Kidney tubule cell (primary cell): ENCODE results near the gene NAXE.

Experiments used
- DNase-seq: peaks from one replicate; pipeline ENCODE4 v3.0.0-alpha.2; 2018; ENCODE audit warnings: low spot score

The NAXE gene

DNA sequence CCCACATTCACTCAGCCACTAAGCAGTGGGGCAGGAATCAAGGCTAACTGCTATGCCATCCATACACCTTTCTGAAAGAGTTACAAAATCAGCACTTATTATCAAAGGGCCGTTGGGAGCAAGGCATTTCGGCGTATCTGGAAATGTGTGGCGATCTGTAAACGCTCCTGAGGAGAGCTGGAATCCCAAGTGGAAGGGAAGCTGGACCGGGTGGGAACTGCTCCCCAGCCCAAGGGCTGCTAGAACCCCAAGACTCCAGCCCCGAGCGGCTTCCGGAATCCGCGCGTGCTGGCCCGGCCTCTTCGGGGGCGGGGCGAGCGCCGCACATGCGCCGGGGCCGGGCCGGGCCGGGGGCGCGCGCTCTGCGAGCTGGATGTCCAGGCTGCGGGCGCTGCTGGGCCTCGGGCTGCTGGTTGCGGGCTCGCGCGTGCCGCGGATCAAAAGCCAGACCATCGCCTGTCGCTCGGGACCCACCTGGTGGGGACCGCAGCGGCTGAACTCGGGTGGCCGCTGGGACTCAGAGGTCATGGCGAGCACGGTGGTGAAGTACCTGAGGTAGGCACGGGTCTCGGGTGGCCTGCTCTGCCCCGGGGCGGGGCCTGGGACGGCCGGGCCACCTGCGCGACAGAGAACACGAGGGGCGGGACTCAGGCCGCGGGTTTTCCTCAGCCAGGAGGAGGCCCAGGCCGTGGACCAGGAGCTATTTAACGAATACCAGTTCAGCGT lies at the start of gene NAXE:
Gene NAXE (plus strand): TSS at position 345 of the 726 bp plus-strand sequence. CDS start 29 bp downstream, at position 374.
- DNase-seq = peak; percentile 77

- no peak for DNase-seq
Observed at GRCh38 chr1:156543066-156543465, 48.5 kb upstream of the NAXE start.

GRCh38 chr1:156544592-156545102 lies 46.9 kb upstream of the NAXE start:
- DNase-seq = no peak

GRCh38 chr1:156546267-156546666 lies 45.3 kb upstream of the NAXE start:
- DNase-seq = no peak

- no peak for DNase-seq
Observed at GRCh38 chr1:156547434-156547833, 44.1 kb upstream of the NAXE start.

- no peak for DNase-seq
Observed at GRCh38 chr1:156547982-156548381, 43.6 kb upstream of the NAXE start.

- DNase-seq = no peak
Observed at GRCh38 chr1:156549390-156549789, 42.2 kb upstream of the NAXE start.

DNA sequence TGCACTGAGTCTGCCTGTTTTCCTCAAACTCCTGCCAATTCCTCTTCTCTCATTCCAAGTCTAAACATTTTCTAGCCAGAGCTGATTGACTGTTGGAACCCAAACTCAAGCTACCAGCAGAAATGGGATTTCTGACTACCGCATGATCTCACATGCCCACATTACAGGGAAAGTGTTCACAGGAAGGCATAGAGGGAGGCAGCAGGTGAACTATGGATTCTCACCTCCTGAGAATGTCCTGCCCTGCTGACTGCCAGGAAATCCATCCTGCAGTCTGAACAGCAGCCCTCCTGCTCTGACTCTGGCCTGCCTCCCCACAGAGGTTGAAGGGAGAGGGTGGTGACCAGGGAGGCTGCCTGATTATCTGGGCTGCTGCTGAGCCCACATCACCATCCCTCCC lies 41.7 kb upstream of the NAXE start:
- peak; percentile 46 for DNase-seq

DNA sequence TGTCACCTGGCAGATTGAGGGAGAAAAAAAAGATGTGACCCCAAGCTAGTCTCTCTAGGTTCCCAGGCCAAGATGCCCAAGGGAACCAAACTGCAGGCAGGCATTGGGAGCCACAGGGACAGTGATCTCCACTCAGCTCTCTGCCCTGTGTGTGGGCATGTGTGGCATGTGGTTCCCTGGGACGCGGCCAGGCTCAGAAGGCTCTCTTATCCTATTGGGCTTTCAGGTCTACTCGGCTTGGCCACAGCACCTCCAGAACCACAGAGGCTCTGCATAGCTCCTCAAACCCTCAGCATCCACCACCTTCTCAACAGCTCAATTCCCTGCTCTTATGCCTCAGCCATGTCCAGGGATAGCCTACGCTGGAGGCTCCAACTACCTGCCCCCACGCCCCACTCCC lies 41.2 kb upstream of the NAXE start:
- DNase-seq = no peak

- DNase-seq = no peak
Observed at GRCh38 chr1:156551066-156551643, 40.4 kb upstream of the NAXE start.

- DNase-seq = peak; percentile 88
Observed at GRCh38 chr1:156551869-156552268, 39.7 kb upstream of the NAXE start.

- no peak for DNase-seq
Observed at GRCh38 chr1:156552518-156552917, 39.1 kb upstream of the NAXE start.

DNA sequence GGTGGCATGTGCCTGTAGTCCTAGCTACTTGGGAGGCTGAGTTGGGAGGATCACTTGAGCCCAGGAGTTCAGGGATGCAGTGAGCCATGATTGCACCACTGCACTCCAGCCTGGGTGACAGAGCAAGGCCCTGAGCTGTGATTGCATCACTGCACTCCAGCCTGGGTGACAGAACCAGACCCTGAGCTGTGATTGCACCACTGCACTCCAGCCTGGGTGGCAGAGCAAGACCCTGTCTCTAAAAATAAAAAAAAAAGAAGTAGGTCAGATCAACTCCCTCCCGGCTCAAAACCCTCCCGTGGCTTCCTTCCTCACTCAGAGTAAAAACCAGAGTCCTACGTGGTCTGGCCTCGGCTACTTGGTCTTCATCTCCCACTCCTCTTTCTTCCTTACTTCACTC lies 38.6 kb upstream of the NAXE start:
- DNase-seq = peak; percentile 45

GRCh38 chr1:156553860-156554485 lies 37.6 kb upstream of the NAXE start:
- DNase-seq = no peak

- no peak for DNase-seq
Observed at GRCh38 chr1:156554971-156555370, 36.6 kb upstream of the NAXE start.

GRCh38 chr1:156555715-156556114 lies 35.9 kb upstream of the NAXE start:
- no peak for DNase-seq

DNA sequence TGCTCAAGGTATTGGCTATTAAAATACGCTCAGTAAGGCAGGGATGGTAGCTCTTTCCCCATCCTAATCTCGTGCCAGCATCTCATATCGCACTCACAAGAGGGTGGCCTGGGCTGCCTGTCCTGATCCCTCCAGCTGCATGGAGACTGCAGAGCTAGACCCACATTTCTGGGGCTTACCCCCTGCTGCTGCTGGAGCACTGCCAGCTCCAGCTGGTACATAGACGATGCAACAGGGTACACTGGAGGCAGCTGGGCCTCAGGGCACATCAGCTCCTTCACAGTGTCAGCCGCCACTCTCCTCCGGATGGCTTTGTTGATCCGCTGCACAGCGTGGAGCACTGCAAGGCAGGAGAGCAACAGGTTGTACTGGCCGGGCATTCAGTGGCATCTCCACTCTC lies 35.2 kb upstream of the NAXE start:
- no peak for DNase-seq

DNA sequence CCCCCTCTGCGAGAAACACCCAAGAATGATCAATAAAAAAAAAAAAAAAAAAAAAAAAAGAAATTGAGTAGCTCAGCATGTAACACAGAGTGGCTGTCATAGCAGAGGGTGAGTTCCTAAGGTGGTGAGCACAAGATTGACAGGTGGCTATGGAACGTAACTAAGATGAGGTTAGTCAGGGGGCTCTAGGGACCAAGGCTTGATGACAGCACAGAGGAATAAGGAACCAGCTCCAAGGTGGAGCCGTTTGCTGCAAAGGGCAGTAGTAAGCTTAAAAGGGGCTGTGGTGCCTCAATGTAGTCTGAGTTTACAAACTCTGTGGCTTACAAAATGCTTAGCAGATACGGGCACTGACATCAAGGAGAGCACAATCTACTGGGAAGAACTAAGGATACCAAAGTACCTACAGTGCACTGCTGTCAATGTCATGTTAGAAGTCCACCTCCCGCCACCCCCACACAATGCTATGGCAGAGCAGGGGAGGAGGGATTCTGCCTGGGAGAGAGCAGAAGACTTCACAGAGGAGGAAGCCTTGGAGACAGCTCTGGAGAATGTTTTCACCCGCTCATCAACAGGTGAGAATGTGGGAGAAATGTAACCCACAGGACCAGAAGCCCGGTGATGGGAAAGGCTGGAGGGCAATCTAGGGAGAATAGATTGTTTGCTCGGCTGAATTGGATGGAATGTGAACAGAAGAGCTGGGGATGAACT lies 32.3 kb upstream of the NAXE start:
- DNase-seq = no peak

DNA sequence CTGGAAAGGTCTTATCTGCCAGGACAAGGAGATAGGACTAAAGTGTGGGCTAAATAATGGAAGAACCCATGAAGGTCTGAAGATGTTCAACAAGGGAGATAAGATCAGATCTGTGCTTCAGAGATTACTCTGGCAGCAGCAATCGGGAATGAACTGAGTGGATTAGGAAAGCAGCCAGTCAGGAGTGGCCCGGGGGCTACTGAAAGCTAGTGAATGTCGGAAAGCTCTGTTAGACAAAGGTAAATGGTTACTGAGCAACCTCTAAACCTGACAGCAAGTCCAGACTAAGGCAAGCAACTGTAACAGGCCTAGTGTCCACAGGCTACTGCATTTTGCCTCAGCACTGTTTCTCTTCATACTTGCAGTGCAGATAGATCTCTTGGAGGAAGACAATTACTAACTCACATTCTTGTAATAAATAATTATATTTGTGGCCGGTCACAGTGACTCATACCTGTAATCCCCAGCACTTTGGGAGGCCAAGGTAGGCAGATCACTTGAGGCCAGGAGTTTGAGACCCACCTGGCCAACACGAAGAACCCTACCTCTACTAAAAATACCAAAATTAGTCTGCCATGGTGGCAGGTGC lies 31.7 kb upstream of the NAXE start:
- DNase-seq = peak; percentile 70

GRCh38 chr1:156560585-156561163 lies 30.9 kb upstream of the NAXE start:
- DNase-seq = no peak

- no peak for DNase-seq
Observed at GRCh38 chr1:156565519-156565918, 26.1 kb upstream of the NAXE start.

- no peak for DNase-seq
Observed at GRCh38 chr1:156566436-156566835, 25.1 kb upstream of the NAXE start.
